K562 (cell line): ENCODE results near the gene BMPR2. TPM values are rescaled to one million over a fixed set of nuclear protein-coding genes. Genes with fewer than 3 reads are reported as not detected.
A peak's percentile ranks its signal among the peaks of the same experiment; 100 is the strongest.
"Not testable (repeated sequence)": the region's sequence is repeated elsewhere in the genome, so short reads cannot be mapped to it uniquely, and the experiment has no call there.

Experiments used
- ATAC-seq: fragments of 200-7000 bp; cut with Tn5 transposase; 3 replicates; pipeline ENCODE4 v1.9.1; 2020; ENCODE audit warnings: moderate library complexity
- BruUV-seq: library from RNA; stranded (reverse); fragments of 400-500 nt; replicated peaks from 2 replicates; lab custom pipeline; 2021; lab: Mats Ljungman, UMichigan
- CTCF ChIA-PET: fragments of 300-600 bp; formaldehyde crosslinking; extraction: SDS; loops from one replicate; lab custom pipeline; 2021; ENCODE audit warnings: low intra/inter-chr PET ratio; lab: Yijun Ruan, JAX
- POLR2A ChIA-PET: fragments of 300-600, 350-650 bp; sonication (Branson Sonifier 250); formaldehyde crosslinking; extraction: SDS; loops from one replicate; lab custom pipeline; 2021; ENCODE audit warnings: antibody characterized with exemption, inconsistent platforms; lab: Yijun Ruan, JAX
- DNase-seq, 4 experiments: peaks; one replicate each; pipeline versions ENCODE4 v3.0.0 to v3.0.0-alpha.2; 2011 to 2018; ENCODE audit warnings: low spot score in 3 of 4, mixed read lengths in 3 of 4; ENCODE audit errors: extremely low read depth in 1 of 4
- FAIRE-seq: peaks from 2 replicates; lab custom pipeline; 2011; peaks lifted over from hg19 to GRCh38; lab: Jason Lieb, UNC
- H2AFZ ChIP-seq: 2 replicates; pipeline ENCODE4 v1.6.0; 2011; ENCODE audit warnings: low read depth, low read length, control low read depth, inconsistent platforms
- H3K27ac ChIP-seq: fragments of 200-600 bp; 3 replicates; pipeline ENCODE4 v1.8.0; 2011; ENCODE audit warnings: low read depth, mild to moderate bottlenecking, control low read depth, inconsistent platforms, low read length, moderate library complexity, mixed read lengths; ENCODE audit errors: extremely low read depth
- H3K27me3 ChIP-seq, 2 experiments: fragments of 300-600 bp in 1 of 2; 2 replicates in 1 of 2; 3 replicates in 1 of 2; pipeline versions ENCODE4 v1.6.0 to v1.8.0; 2011; ENCODE audit warnings: inconsistent platforms in 2 of 2, low read length in 2 of 2, mild to moderate bottlenecking in 1 of 2, mixed read lengths in 1 of 2, moderate library complexity in 1 of 2; ENCODE audit not compliant: control insufficient read depth in 2 of 2, insufficient read depth in 2 of 2
- H3K36me3 ChIP-seq: fragments of 300-600 bp; 3 replicates; pipeline ENCODE4 v1.8.0; 2011; ENCODE audit warnings: mild to moderate bottlenecking, low read length, inconsistent platforms; ENCODE audit not compliant: control insufficient read depth, insufficient read depth
- H3K4me1 ChIP-seq, 2 experiments: fragments of 200-600 bp in 1 of 2; replicated peaks in 1 of 2; 2 replicates in 1 of 2; 3 replicates in 1 of 2; pipeline versions ENCODE4 v1.5.1 to v1.8.0; 2011; ENCODE audit warnings: inconsistent platforms in 2 of 2, low read length in 2 of 2, mild to moderate bottlenecking in 1 of 2, mixed read lengths in 1 of 2, moderate library complexity in 1 of 2; ENCODE audit not compliant: control insufficient read depth in 2 of 2, insufficient read depth in 2 of 2
- H3K4me2 ChIP-seq: 2 replicates; pipeline ENCODE4 v1.6.1; 2011; ENCODE audit warnings: low read length, control low read depth, inconsistent platforms, mixed read lengths; ENCODE audit not compliant: insufficient read depth
- H3K4me3 ChIP-seq: fragments of 200-600 bp; sonication (generic), shearing (Covaris generic); 2 replicates; pipeline ENCODE4 v1.5.1; 2016; ENCODE audit warnings: control low read depth, inconsistent platforms
- H3K79me2 ChIP-seq: fragments of 200-600 bp; 3 replicates; pipeline ENCODE4 v1.8.0; 2011; ENCODE audit warnings: low read length, inconsistent platforms; ENCODE audit not compliant: control insufficient read depth, insufficient read depth
- H3K9ac ChIP-seq, 2 experiments: 2 replicates each; pipeline versions ENCODE4 v1.6.0 to v1.6.1; 2011; ENCODE audit warnings: low read depth in 2 of 2, low read length in 2 of 2, control low read depth in 1 of 2, inconsistent platforms in 1 of 2, mild to moderate bottlenecking in 1 of 2, mixed read lengths in 1 of 2; ENCODE audit not compliant: insufficient read depth in 1 of 2
- H3K9me1 ChIP-seq: one replicate; pipeline ENCODE4 v1.6.0; 2011; ENCODE audit warnings: inconsistent platforms, mild to moderate bottlenecking, low read length, moderate library complexity; ENCODE audit not compliant: control insufficient read depth, insufficient read depth
- H3K9me3 ChIP-seq: replicated peaks from 2 replicates; pipeline ENCODE4 v1.5.1; 2011; ENCODE audit warnings: low read depth, low read length, inconsistent platforms; ENCODE audit not compliant: control insufficient read depth, insufficient read depth
- H4K20me1 ChIP-seq: replicated peaks from 2 replicates; pipeline ENCODE4 v1.6.1; 2011; ENCODE audit warnings: low read length, inconsistent platforms, mixed read lengths; ENCODE audit not compliant: control insufficient read depth, insufficient read depth
- HNRNPK ChIP-seq: fragments of 200-400 bp; formaldehyde crosslinking; IDR thresholded peaks from one replicate; pipeline ENCODE4 v1.6.1; 2018; ENCODE audit warnings: mild to moderate bottlenecking, low read depth, low read length; ENCODE audit not compliant: poor library complexity, severe bottlenecking
- MAFF ChIP-seq: IDR thresholded peaks from 2 replicates; pipeline ENCODE4 v1.6.1; 2012; ENCODE audit warnings: low read length, improper control_type of control experiment
- PCBP1 ChIP-seq: fragments of 200-400 bp; formaldehyde crosslinking; IDR thresholded peaks from 2 replicates; pipeline ENCODE4 v1.6.1; 2018; ENCODE audit warnings: mild to moderate bottlenecking, low read depth, low read length; ENCODE audit not compliant: poor library complexity, severe bottlenecking
- PCBP2 ChIP-seq: fragments of 200-400 bp; formaldehyde crosslinking; IDR thresholded peaks from 2 replicates; pipeline ENCODE4 v1.6.1; 2018; ENCODE audit warnings: low read length, low read depth, mild to moderate bottlenecking, moderate library complexity; ENCODE audit not compliant: poor library complexity, severe bottlenecking
- XRCC3 ChIP-seq: fragments of 450-650 bp; IDR thresholded peaks from 2 replicates; pipeline ENCODE4 v1.6.1; 2017; ENCODE audit warnings: mild to moderate bottlenecking, moderate library complexity
- ZNF324 ChIP-seq: fragments of 250-450 bp; sonication (Bioruptor Pico); IDR thresholded peaks from 2 replicates; pipeline ENCODE4 v1.4.0; 2020; ENCODE audit warnings: mild to moderate bottlenecking
- WGBS: fragments of 100-300 bp; shearing (Covaris generic); methylation state at CpG from one replicate; pipeline ENCODE4 v1.1.6; 2016; ENCODE audit warnings: low coverage, mixed read lengths; ENCODE audit not compliant: insufficient coverage; ENCODE audit errors: missing lambda C conversion rate; 5-methylcytosine and 5-hydroxymethylcytosine counted together
- in situ Hi-C: fragments of 300-500 bp; cut with MboI; formaldehyde crosslinking; loops from 4 replicates; pipeline ENCODE4 v1.15.0; 2018; ENCODE audit warnings: inconsistent platforms, mixed read lengths
- intact Hi-C: fragments of 100-400 bp; cut with micrococcal nuclease; formaldehyde crosslinking; loops from 2 replicates; pipeline ENCODE4 v1.14.2; 2022
- polyA plus RNA-seq, 8 experiments: library from polyadenylated mRNA; depleted of rRNA in 4 of 8; stranded (reverse) in 5 of 8; unstranded in 3 of 8; fragments of >200 nt; fragmentation: Nextera tagmentation in 2 of 8; fragmentation: Illumina TruSeq in 1 of 8; extraction: Ambion mirVana in 2 of 8; extraction: Trizol in 1 of 8; gene quantifications; 2 replicates each; pipeline versions ENCODE4 v1.2.1 to v1.2.3, GENCODE V29; 2011 to 2014; ENCODE audit warnings: inconsistent platforms in 1 of 8, missing spikeins in 1 of 8
- total RNA-seq, 7 experiments: library from RNA; depleted of rRNA in 6 of 7; stranded (reverse); fragments of >200 nt in 6 of 7; fragmentation: Illumina TruSeq in 2 of 7; extraction: Trizol in 2 of 7; gene quantifications; 2 replicates each; pipeline versions ENCODE4 v1.2.1 to v1.2.3, GENCODE V29; 2011 to 2021; ENCODE audit warnings: low replicate concordance in 1 of 7

BMPR2 gene
- total and polyA plus RNA-seq, 9 of the 15 experiments (the other 6 are each of a cell fraction or from before 2014, with no cell fraction given), result 0.73 to 5.0 (median 3.3) TPM

- Histone ChIP-seq H3K27me3 (no peaks in the 10 kb centered on the region), H3K9me1 (no peaks in the 10 kb centered on the region), H4K20me1 (no peaks in the 10 kb centered on the region), H3K4me3 (no peak overlapping the region), H3K27ac (no peak overlapping the region), H3K79me2 (no peaks in the 10 kb centered on the region), H3K4me1 (no peaks in the 10 kb centered on the region), H3K4me2 (no peak overlapping the region), H3K9ac (no peak overlapping the region), H3K9me3 (no peaks in the 10 kb centered on the region), H2AFZ (no peak overlapping the region), H3K36me3 (no peaks in the 10 kb centered on the region)
- FAIRE-seq, result no peak
- no TSS peak for BruUV-seq
- intact Hi-C loops (no loop called here), in situ Hi-C loops (loop anchor here (10.0 to 25.0 kb wide), 2 partner anchors 885 to 1247 kb away; no protein-coding TSS in a partner anchor)
- 63% methylated on average over 7 of the region's 10 CpGs for whole genome bisulfite sequencing
- ChIA-PET POLR2A (no interaction called here), CTCF (no interaction called here)
- peak; percentile 92 for TF ChIP-seq HNRNPK
- no peak for TF ChIP-seq XRCC3
- TF ChIP-seq PCBP2, result peak; percentile 45
- no peak for TF ChIP-seq ZNF324
- TF ChIP-seq MAFF, result no peak
- peak; percentile 48 for TF ChIP-seq PCBP1
- DNase-seq, result no peak
- no peak for ATAC-seq
Measured at GRCh38 chr2:202577250-202578183, 201.4 kb downstream of the BMPR2 start.

GRCh38 chr2:202582846-202583245 lies 206.7 kb downstream of the BMPR2 start:
- H3K9ac ChIP-seq, POLR2A ChIA-PET, H4K20me1 ChIP-seq, H2AFZ ChIP-seq, H3K4me2 ChIP-seq, DNase-seq, H3K27me3 ChIP-seq, H3K27ac ChIP-seq, FAIRE-seq, CTCF ChIA-PET, H3K4me1 ChIP-seq, H3K9me1 ChIP-seq, H3K36me3 ChIP-seq, H3K9me3 ChIP-seq, ATAC-seq, H3K4me3 ChIP-seq, BruUV-seq, H3K79me2 ChIP-seq: not testable (repeated sequence)
- 47% methylated on average over 7 of the region's 7 CpGs for WGBS
- in situ Hi-C loops, result loop anchor here (25.0 kb wide), 1 partner anchor 879 kb away; no protein-coding TSS in a partner anchor
- intact Hi-C loops, result loop anchor here (10.0 kb wide), 1 partner anchor 652 kb away; the partner anchor contains the start of gene CYP20A1
